Endothelial cell of umbilical vein (primary cell): Measurements from ENCODE around the gene METTL15. TPM values are rescaled to one million over a fixed set of nuclear protein-coding genes. Genes with fewer than 3 reads are reported as not detected.

Experiments
- BruUV-seq: library from RNA; stranded (reverse); fragments of 400-500 nt; replicated peaks from 2 replicates; lab custom pipeline; 2021; lab: Mats Ljungman, UMichigan
- CTCF ChIA-PET: fragments of 300-600, 350-600 bp; sonication (Branson Sonifier 250); formaldehyde crosslinking; loops from one replicate; lab custom pipeline; 2021; ENCODE audit warnings: antibody characterized with exemption, inconsistent platforms; lab: Charles Lee
- POLR2A ChIA-PET: fragments of 300-600, 350-600 bp; sonication (Branson Sonifier 250); formaldehyde crosslinking; loops from one replicate; lab custom pipeline; 2021; ENCODE audit warnings: antibody characterized with exemption, inconsistent platforms; lab: Charles Lee
- DNase-seq: peaks from one replicate; pipeline ENCODE4 v3.0.0-alpha.2; 2011; ENCODE audit warnings: low read depth, low spot score
- FAIRE-seq: peaks from 2 replicates; lab custom pipeline; 2011; peaks lifted over from hg19 to GRCh38; lab: Jason Lieb, UNC
- H2AFZ ChIP-seq: 2 replicates; pipeline ENCODE4 v1.6.0; 2012; ENCODE audit warnings: low read depth, low read length, control low read depth, inconsistent platforms
- H3K27ac ChIP-seq: 2 replicates; pipeline ENCODE4 v1.5.1; 2011; ENCODE audit warnings: low read depth, mild to moderate bottlenecking, control low read depth, low read length, moderate library complexity; ENCODE audit not compliant: insufficient read depth
- H3K27me3 ChIP-seq, 2 experiments: 2 replicates each; pipeline versions ENCODE4 v1.6.0 to v1.6.1; 2011; ENCODE audit warnings: low read length in 2 of 2, mixed read lengths in 1 of 2; ENCODE audit not compliant: control insufficient read depth in 2 of 2, insufficient read depth in 2 of 2
- H3K36me3 ChIP-seq, 2 experiments: 2 replicates in 1 of 2; 3 replicates in 1 of 2; pipeline ENCODE4 v1.5.1; 2011; ENCODE audit warnings: low read length in 2 of 2, mild to moderate bottlenecking in 1 of 2, moderate library complexity in 1 of 2; ENCODE audit not compliant: control insufficient read depth in 2 of 2, insufficient read depth in 2 of 2; ENCODE audit errors: extremely low read depth in 1 of 2
- H3K4me1 ChIP-seq: 3 replicates; pipeline ENCODE4 v1.5.1; 2011; ENCODE audit warnings: mild to moderate bottlenecking, low read length; ENCODE audit not compliant: control insufficient read depth, insufficient read depth; ENCODE audit errors: extremely low read depth
- H3K4me2 ChIP-seq: 2 replicates; pipeline ENCODE4 v1.6.1; 2011; ENCODE audit warnings: low read length, control low read depth, mixed read lengths; ENCODE audit not compliant: insufficient read depth
- H3K4me3 ChIP-seq, 3 experiments: fragments of 200-600 bp in 1 of 3; sonication (generic), shearing (Covaris generic) in 1 of 3; replicated peaks in 1 of 3; 2 replicates each; pipeline ENCODE4 v1.5.1; 2011 to 2016; ENCODE audit warnings: control low read depth in 3 of 3, low read length in 3 of 3, mild to moderate bottlenecking in 2 of 3, inconsistent platforms in 1 of 3, low read depth in 1 of 3, moderate library complexity in 1 of 3; ENCODE audit not compliant: insufficient read depth in 1 of 3
- H3K79me2 ChIP-seq: 2 replicates; pipeline ENCODE4 v1.6.0; 2012; ENCODE audit warnings: low read length, inconsistent platforms; ENCODE audit not compliant: control insufficient read depth, insufficient read depth
- H3K9ac ChIP-seq: replicated peaks from 2 replicates; pipeline ENCODE3; 2011; ENCODE audit warnings: low read length, control low read depth; ENCODE audit not compliant: insufficient read depth; ENCODE audit errors: extremely low read depth
- H3K9me1 ChIP-seq: replicated peaks from 3 replicates; pipeline ENCODE4 v1.6.0; 2011; ENCODE audit warnings: mild to moderate bottlenecking, low read length; ENCODE audit not compliant: control insufficient read depth, insufficient read depth; ENCODE audit errors: extremely low read depth
- H3K9me3 ChIP-seq: replicated peaks from 2 replicates; pipeline ENCODE4 v1.5.1; 2012; ENCODE audit warnings: low read length, inconsistent platforms; ENCODE audit not compliant: control insufficient read depth, insufficient read depth
- H4K20me1 ChIP-seq: replicated peaks from 2 replicates; pipeline ENCODE3; 2011; ENCODE audit warnings: mild to moderate bottlenecking, low read length; ENCODE audit not compliant: control insufficient read depth, insufficient read depth; ENCODE audit errors: extremely low read depth
- EZH2 ChIP-seq: IDR thresholded peaks from 2 replicates; pipeline ENCODE4 v1.6.1; 2012; ENCODE audit warnings: borderline replicate concordance, low read depth, mild to moderate bottlenecking, moderate library complexity, low read length, inconsistent platforms; ENCODE audit not compliant: severe bottlenecking
- FOS ChIP-seq: IDR thresholded peaks from 2 replicates; pipeline ENCODE4 v1.6.1; 2011; ENCODE audit warnings: mild to moderate bottlenecking, low read length, moderate library complexity, borderline replicate concordance; ENCODE audit not compliant: insufficient read depth
- GATA2 ChIP-seq: IDR thresholded peaks from 2 replicates; pipeline ENCODE4 v1.7.0; 2011; ENCODE audit warnings: low read depth, mild to moderate bottlenecking, moderate library complexity, mixed read lengths, low read length; ENCODE audit not compliant: insufficient read length, insufficient read depth
- JUN ChIP-seq: IDR thresholded peaks from 2 replicates; pipeline ENCODE4 v1.6.1; 2011; ENCODE audit warnings: borderline replicate concordance, low read depth; ENCODE audit not compliant: insufficient read length, insufficient read depth
- MYC ChIP-seq: IDR thresholded peaks from one replicate; pipeline ENCODE4 v1.6.1; 2011; ENCODE audit warnings: mild to moderate bottlenecking, low read depth, low read length
- POLR2A ChIP-seq: IDR thresholded peaks from 2 replicates; pipeline ENCODE4 v1.6.1; 2012; ENCODE audit warnings: low read depth, mild to moderate bottlenecking, control low read depth, low read length
- POLR2AphosphoS5 ChIP-seq: IDR thresholded peaks from 2 replicates; pipeline ENCODE4 v1.6.1; 2012; ENCODE audit warnings: low read depth, mild to moderate bottlenecking, control low read depth, low read length, moderate library complexity; ENCODE audit not compliant: insufficient read depth
- dilution Hi-C: fragments of 300-500 bp; cut with MboI; formaldehyde crosslinking; loops from one replicate; pipeline ENCODE4 v1.15.0; 2019; ENCODE audit warnings: low sequenced_read_pairs; ENCODE audit not compliant: extremely low pct_ligation_motif_present
- intact Hi-C: fragments of 100-400 bp; cut with micrococcal nuclease; formaldehyde crosslinking; loops from one replicate; pipeline ENCODE4 v1.10.0; 2022
- polyA plus RNA-seq, 4 experiments: library from polyadenylated mRNA; depleted of rRNA in 3 of 4; stranded (reverse) in 3 of 4; unstranded in 1 of 4; fragments of >200 nt; gene quantifications; 2 replicates each; pipeline versions ENCODE4 v1.2.1 to v1.2.3, GENCODE V29; 2011 to 2012; ENCODE audit warnings: missing spikeins in 1 of 4
- total RNA-seq: library from RNA; stranded (reverse); gene quantifications from 2 replicates; pipeline ENCODE4 v1.2.3, GENCODE V29; 2021
- TF ChIP-seq, protein P1 (sequence below), 2 donors: IDR thresholded peaks; 1 replicate in 1 of 2; 2 replicates in 1 of 2; pipeline ENCODE4 v1.5.1; 2011; ENCODE audit warnings: low read length in 2 of 2, mild to moderate bottlenecking in 2 of 2, moderate library complexity in 2 of 2, control low read depth in 1 of 2, inconsistent platforms in 1 of 2, low read depth in 1 of 2; ENCODE audit not compliant: insufficient read depth in 1 of 2; ENCODE audit errors: extremely low read depth in 1 of 2
- TF ChIP-seq, protein P2 (sequence below): IDR thresholded peaks from 2 replicates; pipeline ENCODE4 v1.6.1; 2011; ENCODE audit not compliant: insufficient read depth, insufficient read length

METTL15 gene
- total and polyA plus RNA-seq, 2 donors (not counting 3 experiments of a cell fraction or from before 2014, with no cell fraction given) = 3.2 to 12.1 TPM

DNA sequence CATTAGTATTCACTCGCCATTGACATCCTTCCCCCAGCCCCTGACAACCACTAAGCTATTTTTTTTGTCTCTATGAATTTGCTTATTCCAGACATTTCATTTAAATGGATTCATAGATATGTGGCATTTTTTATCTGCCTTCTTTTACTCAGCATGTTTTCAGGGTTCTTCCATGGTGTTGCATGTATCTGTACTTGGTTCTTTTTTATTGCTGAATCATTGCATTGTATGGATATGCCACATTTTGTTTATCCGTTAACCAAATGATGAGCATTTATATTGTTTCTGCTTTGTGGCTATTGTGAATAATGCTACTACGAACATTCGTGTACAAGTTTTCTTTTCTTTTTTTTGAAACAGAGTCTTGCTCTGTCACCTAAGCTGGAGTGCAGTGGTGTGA lies 5.9 kb downstream of the METTL15 start:
- H3K4me2 ChIP-seq = no peak overlapping the region
- ChIA-PET CTCF (interaction anchor here (0.8 kb wide), 1 partner anchor 9 kb away, joined by 3 read pairs; no protein-coding TSS in a partner anchor), POLR2A (interaction anchor here (0.7 kb wide), 1 partner anchor 113 kb away, joined by 3 read pairs; no protein-coding TSS in a partner anchor)
- no peak overlapping the region for H2AFZ ChIP-seq
- peaks cover 24% of the 10 kb centered on the region for H3K79me2 ChIP-seq
- no peaks in the 10 kb centered on the region for H3K27me3 ChIP-seq
- dilution Hi-C loops = no loop called here
- no peak for DNase-seq
- peaks cover 0 to 2% of the 10 kb centered on the region in 2 experiments for H3K36me3 ChIP-seq
- peaks cover 16% of the 10 kb centered on the region for H3K4me1 ChIP-seq
- no TSS peak for BruUV-seq
- intact Hi-C loops = loop anchor here (5.0 kb wide), 1 partner anchor 1213 kb away; no protein-coding TSS in a partner anchor
- H3K9ac ChIP-seq = no peak overlapping the region
- H3K27ac ChIP-seq = no peak overlapping the region
- no peaks in the 10 kb centered on the region for H3K9me1 ChIP-seq
- H4K20me1 ChIP-seq = no peaks in the 10 kb centered on the region
- H3K4me3 ChIP-seq = no peak overlapping the region
- no peaks in the 10 kb centered on the region for H3K9me3 ChIP-seq
- TF ChIP-seq JUN = no peak
- no peak for TF ChIP-seq GATA2
- no peak for FAIRE-seq

DNA sequence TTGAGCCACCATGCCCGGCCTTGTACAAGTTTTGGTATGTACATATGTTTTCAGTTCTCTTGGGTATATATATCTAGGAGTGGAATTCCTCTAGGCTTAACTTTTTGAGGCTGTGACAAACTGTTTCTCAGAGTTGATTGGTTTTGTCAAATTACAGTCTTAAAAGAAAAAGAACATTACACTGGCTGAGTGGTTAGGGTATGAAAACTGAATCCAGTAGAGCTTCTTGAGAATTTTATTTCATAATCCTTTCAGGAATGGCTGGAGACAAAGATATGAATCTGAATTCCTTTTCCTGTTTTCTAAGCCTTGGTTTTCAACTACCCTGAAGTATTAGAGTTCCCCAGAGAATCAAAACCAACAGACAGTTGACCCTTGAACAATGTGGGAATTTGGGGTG lies 6.5 kb downstream of the METTL15 start:
- no TSS peak for BruUV-seq
- POLR2A ChIA-PET = no interaction called here
- CTCF ChIA-PET = no interaction called here
- FAIRE-seq (no peak), DNase-seq (peak; percentile 44)
- dilution Hi-C loops (no loop called here), intact Hi-C loops (loop anchor here (5.0 kb wide), 1 partner anchor 1213 kb away; no protein-coding TSS in a partner anchor)
- no peak for TF ChIP-seq EZH2
- no peak for TF ChIP-seq JUN
- TF ChIP-seq, protein P1, sequence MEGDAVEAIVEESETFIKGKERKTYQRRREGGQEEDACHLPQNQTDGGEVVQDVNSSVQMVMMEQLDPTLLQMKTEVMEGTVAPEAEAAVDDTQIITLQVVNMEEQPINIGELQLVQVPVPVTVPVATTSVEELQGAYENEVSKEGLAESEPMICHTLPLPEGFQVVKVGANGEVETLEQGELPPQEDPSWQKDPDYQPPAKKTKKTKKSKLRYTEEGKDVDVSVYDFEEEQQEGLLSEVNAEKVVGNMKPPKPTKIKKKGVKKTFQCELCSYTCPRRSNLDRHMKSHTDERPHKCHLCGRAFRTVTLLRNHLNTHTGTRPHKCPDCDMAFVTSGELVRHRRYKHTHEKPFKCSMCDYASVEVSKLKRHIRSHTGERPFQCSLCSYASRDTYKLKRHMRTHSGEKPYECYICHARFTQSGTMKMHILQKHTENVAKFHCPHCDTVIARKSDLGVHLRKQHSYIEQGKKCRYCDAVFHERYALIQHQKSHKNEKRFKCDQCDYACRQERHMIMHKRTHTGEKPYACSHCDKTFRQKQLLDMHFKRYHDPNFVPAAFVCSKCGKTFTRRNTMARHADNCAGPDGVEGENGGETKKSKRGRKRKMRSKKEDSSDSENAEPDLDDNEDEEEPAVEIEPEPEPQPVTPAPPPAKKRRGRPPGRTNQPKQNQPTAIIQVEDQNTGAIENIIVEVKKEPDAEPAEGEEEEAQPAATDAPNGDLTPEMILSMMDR (IDR thresholded peaks at IDR 0.05; ENCODE audit: extremely low read depth in 1 of 2, insufficient read depth in 1 of 2, low read depth in 1 of 2, low read length in 2 of 2) = no peak
- no peak for TF ChIP-seq POLR2A
- no peak for TF ChIP-seq FOS
- TF ChIP-seq, protein P2, sequence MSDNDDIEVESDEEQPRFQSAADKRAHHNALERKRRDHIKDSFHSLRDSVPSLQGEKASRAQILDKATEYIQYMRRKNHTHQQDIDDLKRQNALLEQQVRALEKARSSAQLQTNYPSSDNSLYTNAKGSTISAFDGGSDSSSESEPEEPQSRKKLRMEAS = no peak
- no peak for TF ChIP-seq GATA2
- no peak for TF ChIP-seq MYC
- no peak for TF ChIP-seq POLR2AphosphoS5
- no peaks in the 10 kb centered on the region for H4K20me1 ChIP-seq
- peaks cover 26% of the 10 kb centered on the region for H3K79me2 ChIP-seq
- no peak overlapping the region for H3K27ac ChIP-seq
- no peaks in the 10 kb centered on the region for H3K9me1 ChIP-seq
- no peak overlapping the region for H3K4me3 ChIP-seq
- H3K4me1 ChIP-seq = peaks cover 10% of the 10 kb centered on the region
- H3K36me3 ChIP-seq = peaks cover 0 to 2% of the 10 kb centered on the region in 2 experiments
- H3K27me3 ChIP-seq = no peaks in the 10 kb centered on the region
- no peak overlapping the region for H2AFZ ChIP-seq
- no peak overlapping the region for H3K4me2 ChIP-seq
- H3K9ac ChIP-seq = no peak overlapping the region
- H3K9me3 ChIP-seq = no peaks in the 10 kb centered on the region
